AG08395 (cell line): ENCODE data around the gene FFAR4.

ENCODE experiments used
- DNase-seq: peaks from one replicate; pipeline ENCODE4 v3.0.0; 2012; ENCODE audit warnings: mixed read lengths, low spot score

The FFAR4 gene

GRCh38 chr10:93572606-93573005 lies 6.1 kb downstream of the FFAR4 start:
- no peak for DNase-seq

DNA sequence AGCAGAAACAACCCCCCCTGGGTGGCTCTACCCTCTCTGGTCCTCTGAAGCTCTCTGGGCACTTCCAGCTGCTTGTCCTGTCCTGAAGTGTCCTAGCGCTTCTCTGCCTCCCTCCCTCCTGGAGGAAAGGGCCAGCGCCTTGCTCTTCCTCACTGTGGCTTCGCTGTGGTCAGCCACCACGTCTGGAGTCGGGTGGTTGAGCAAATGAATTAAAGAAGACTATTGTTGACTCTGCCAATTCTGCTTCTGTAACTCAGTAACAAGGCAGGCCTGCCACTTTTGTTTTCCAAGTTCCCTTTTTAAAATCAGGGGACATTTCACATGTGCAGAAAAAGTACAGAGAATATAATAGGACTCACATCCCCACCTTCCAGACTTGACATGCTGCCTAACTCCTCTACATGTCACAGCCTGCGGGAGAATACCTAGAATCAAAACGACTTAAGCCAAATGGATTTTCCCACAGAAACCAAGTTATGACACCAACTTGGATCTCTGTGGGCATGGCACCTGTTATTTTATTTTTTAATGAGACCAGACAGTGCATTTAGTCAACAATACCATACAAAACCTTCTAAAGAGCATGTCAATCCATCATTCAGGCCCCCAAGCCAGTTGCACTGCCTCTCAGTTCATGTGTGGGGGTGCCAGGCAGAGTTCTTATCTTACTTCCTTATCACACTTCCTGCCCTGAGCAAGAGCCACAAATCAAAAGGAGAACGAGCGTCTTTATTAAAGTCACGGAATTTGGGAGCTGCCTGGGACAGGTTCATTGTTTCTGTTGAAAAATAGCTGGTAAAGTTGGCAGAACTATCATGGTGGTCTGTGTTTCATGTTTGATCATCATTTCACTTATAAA lies 6.8 kb downstream of the FFAR4 start:
- DNase-seq = no peak

- DNase-seq = no peak
Measured at GRCh38 chr10:93573924-93574323, 7.5 kb downstream of the FFAR4 start.

DNA sequence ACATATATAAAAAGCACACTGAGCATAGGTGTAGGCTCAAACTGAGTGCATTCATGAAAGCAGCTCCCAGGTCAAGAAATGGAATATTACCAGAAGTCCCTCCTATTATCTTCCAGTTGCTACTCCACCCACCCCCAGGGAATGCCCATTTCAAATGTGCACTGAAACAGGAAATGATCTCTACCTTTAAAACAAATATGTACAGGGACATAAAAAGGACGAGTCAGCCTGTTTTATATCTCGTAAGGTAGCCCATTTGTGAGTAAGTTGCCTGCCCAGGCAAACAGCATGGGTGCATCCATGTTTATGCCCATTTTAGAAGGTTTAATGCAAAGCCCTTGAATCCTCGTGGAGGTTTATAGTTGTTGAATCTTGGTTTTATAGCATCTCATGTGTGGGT lies 10.4 kb downstream of the FFAR4 start:
- DNase-seq = no peak

GRCh38 chr10:93577565-93577964 lies 11.1 kb downstream of the FFAR4 start:
- no peak for DNase-seq

GRCh38 chr10:93579089-93579488 lies 12.6 kb downstream of the FFAR4 start:
- no peak for DNase-seq

GRCh38 chr10:93579985-93580711 lies 13.7 kb downstream of the FFAR4 start:
- no peak for DNase-seq

DNA sequence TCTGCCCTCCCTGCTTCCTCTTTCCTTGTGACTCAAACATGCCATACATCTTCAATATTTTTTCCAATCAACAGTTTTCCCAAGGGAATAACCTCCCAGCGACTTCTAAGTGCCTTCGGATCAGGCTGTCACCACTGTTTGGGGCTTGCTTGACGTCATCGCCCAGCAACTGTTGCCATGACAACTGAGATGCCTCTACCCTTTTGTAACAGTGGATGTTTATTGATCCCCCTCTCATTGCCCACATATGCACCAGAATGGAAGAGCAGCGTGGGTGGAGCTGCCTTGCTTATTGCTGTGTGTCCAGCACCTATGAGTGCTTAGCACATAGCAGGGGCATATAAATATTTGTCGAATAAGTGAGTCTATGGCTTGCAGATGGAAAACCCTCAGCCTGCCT lies 14.4 kb downstream of the FFAR4 start:
- DNase-seq = no peak

- DNase-seq = no peak
Measured at GRCh38 chr10:93584445-93584844, 18.0 kb downstream of the FFAR4 start.

GRCh38 chr10:93589648-93590562 lies 23.4 kb downstream of the FFAR4 start:
- no peak for DNase-seq

DNA sequence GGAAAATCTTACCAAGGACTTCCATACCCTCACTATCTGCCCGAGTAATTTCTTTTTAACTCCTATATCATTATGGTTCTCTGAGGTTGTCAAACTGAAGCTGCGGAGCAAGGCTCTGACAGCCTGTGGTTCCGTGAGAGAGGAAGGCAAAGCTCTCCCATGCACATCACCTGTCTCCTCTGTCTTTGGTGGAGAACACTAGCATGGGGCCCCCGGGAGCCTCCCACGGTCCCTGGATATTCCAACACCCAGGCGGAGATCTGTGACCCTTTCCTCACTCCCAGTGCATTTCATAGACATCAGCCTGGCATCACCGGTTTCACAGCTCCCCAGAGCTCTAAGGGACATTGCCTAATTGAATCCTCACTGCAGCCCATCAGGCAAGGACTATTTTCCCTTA lies 24.2 kb downstream of the FFAR4 start:
- DNase-seq = no peak

DNA sequence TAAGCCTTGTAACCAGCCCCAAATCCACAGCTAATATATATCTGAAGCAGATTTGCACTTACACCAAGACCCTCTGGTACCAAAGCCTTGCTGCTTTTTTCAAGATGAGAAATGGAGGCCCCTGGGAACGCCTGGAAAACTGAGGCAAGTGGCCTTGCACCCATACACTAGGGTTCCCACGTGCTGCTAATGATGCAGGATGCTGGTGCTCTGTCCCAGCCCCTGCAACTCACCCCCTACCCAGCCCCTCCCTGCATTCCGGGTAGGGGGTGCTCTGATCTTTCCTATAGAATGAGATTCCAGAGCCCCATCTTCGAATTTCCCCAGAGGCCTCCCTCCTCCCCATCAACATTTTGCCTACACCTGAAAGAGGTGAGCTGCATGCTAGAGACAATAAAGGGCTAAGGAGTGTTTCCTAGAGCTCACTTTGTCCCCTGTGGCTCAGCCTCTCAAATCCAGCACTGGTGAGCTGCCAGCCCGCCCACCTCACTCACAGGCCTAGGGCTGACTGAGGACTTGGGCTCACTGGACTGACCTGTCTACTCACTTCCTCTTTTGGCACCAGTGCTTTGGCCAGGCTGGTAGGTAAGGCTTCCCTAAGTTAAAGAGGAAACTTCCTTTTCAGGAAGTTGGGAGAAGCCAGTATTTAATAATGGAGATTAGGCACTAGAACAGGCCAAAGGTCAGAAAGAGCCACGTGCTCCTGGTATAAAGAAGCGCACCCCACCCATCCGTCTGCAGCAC lies 24.8 kb downstream of the FFAR4 start:
- no peak for DNase-seq

- DNase-seq = no peak
Measured at GRCh38 chr10:93593254-93593653, 26.8 kb downstream of the FFAR4 start.

DNA sequence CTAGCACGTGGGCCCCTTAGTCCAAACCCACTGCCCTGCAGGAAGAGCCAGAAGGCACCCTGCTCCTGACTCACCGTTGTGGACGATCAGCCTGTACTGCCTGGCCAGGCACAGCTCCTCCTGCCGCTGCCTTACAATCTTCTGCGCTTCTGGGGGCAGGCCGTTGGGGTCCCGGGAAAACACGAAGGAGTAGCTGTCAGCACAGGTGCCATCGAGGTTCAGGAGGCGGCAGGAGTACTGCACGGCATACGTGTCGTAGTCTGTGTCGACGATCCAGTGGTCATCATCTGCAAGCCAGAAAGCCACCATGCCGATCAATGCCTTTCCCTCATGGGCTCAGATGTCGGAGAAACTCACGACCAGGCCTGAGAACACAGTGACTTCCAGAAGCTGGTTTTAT lies 27.3 kb downstream of the FFAR4 start:
- DNase-seq = no peak

GRCh38 chr10:93594518-93594917 lies 28.1 kb downstream of the FFAR4 start:
- DNase-seq = no peak

- no peak for DNase-seq
Measured at GRCh38 chr10:93595378-93596161, 29.1 kb downstream of the FFAR4 start.

- no peak for DNase-seq
Measured at GRCh38 chr10:93596539-93596938, 30.1 kb downstream of the FFAR4 start.

DNA sequence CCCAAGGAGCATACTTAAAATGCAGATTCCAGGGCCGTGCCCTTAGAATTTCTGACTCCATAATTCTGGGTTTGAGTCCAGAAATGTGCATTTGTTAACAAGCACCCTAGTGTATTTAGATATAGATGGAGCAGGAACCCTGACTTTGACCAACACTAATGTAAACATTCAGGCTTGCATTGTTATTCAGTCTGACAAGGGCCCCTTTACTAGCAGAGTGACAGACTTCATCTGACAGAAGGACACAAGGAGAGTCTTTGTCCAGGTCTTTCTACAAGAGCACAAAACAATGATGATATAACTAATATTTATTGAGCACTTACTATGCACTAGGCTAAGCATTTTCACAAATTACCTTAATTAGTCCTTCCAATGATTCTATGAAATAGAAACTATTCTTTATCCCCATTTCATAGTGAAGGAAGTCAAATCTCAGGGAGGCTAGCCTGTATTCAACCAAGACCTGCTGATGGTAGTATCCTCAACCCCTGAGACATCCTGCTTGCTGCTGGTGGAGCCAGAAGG lies 30.7 kb downstream of the FFAR4 start:
- no peak for DNase-seq

DNA sequence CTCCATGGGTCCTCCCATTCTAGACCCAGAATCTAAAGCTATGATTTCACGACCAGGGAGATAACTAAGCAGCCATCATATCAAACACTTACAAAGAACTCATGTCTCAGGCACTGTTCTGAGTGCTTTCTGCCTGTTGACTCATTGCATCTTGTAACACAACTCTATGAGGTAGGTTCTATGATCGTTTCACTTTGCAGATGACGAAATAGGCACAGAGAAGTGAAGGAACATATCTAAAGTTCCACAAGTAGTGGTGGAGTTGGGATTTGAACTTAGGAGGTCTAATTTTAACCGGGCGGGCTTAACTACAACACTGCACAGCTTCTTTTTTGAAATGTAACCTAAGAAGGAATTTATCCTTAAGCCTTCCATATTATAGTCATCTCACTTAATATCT lies 31.7 kb downstream of the FFAR4 start:
- DNase-seq = no peak

DNA sequence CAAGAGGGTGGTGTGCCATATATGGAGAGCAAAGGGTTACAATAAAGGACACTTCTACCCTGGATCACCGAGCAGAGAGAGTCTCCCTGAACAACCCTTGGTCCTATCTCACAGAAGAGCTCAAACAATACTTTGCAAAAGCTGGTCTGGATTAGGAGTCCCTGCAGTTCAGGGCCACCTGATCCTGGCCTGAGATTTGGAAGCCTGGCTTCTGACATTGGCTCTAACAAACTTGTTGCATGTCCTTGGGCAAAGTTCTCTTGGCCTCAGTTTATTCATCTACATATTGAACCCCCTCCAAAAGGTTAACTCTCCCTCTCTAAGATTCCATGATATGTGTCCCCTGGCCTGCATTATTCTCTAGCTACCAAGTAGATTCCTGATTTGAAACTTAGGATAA lies 32.9 kb downstream of the FFAR4 start:
- no peak for DNase-seq

- DNase-seq = no peak
Measured at GRCh38 chr10:93599778-93600177, 33.3 kb downstream of the FFAR4 start.
